Measurements from ENCODE around the gene IKZF5. TPM values are rescaled to one million over a fixed set of nuclear protein-coding genes. Genes with fewer than 3 reads are reported as not detected.

IKZF5 gene
- total and polyA plus RNA-seq, 2 experiments from 2014 or later: 4.2 to 10.1 TPM

DNA sequence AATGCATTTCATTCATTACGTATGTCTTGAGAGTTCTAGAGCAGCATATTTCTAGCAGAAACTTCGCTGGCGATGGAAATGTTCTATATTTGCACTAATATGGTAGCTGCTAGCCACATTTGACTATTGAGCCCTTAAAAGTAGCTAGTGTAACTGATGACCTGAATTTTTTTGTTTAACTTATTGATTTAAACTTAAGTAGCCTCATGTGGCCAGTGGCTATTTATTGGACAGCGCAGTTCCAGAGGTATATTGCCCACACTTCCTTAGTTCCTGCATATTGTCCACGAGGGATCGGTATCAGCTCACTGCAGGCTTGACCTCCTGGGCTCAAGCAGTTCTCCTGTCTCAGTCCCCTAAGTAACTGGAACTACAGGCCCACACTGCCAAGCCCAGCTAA is 24.7 kb downstream of the IKZF5 start:
- Histone ChIP-seq H3K4me1 (ENCODE audit: insufficient read depth) (0 out of 2 replicates have a peak, but pooled peaks cover 5% of the 10 kb centered on the region), H3K36me3 (ENCODE audit: low read depth) (no peaks in the 10 kb centered on the region; the same call in 1 of the 2 replicates), H3K79me2 (ENCODE audit: insufficient read depth) (no peaks in the 10 kb centered on the region), H3K27me3 (replicated peaks; ENCODE audit: insufficient read depth) (no peaks in the 10 kb centered on the region), H3K9ac (no peak overlapping the region), H2AFZ (no peak overlapping the region), H3K4me2 (ENCODE audit: unreplicated experiment) (no peak overlapping the region), H3K9me2 (ENCODE audit: insufficient read depth) (no peaks in the 10 kb centered on the region), H3K9me3 (ENCODE audit: low read depth) (no peaks in the 10 kb centered on the region), H3K4me3 (no peak overlapping the region), H3F3A (ENCODE audit: insufficient read depth) (peaks cover 7% of the 10 kb centered on the region; the same call in 1 of the 2 replicates), H4K20me1 (ENCODE audit: insufficient read depth) (no peaks in the 10 kb centered on the region), H3K27ac (no peak overlapping the region)
- in situ Hi-C loops (cut with MboI): loop anchor here (25.0 kb wide), 1 partner anchor 697 kb away; no protein-coding TSS in a partner anchor
- TF ChIP-seq EZH2 (IDR thresholded peaks at IDR 0.05; ENCODE audit: insufficient read depth, poor library complexity, severe bottlenecking): no peak
- no peak for TF ChIP-seq EZH2phosphoT487 (IDR thresholded peaks at IDR 0.05; ENCODE audit: insufficient read depth, low read depth)
- no peak for DNase-seq
- 87 to 93% methylated on average over 6 of the region's 6 CpGs for WGBS, 2 experiments (ENCODE audit: low coverage in 1 of 2, low lambda C conversion rate in 2 of 2, missing lambda C conversion rate in 2 of 2)

DNA sequence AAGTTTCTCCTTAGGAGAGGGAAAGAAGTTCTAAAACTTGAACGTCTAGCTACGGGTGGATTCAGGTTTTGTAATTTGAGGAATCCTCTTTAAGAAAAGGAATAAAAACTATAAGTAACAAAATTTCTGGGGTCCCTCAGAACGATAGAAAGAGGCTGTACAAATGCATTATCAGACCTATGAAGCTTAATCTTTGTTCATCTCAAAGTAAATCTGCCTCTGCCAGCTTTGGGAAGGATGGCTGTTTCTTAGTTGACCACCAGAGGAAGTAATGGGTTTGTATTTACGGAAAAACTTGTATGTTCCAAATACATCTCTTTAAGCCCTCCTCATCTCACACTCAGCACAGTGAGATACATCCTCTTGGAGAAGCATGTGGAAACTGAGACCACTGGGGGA is 27.5 kb downstream of the IKZF5 start:
- no peaks in the 10 kb centered on the region for H3K9me2 ChIP-seq (ENCODE audit: insufficient read depth)
- no peak for TF ChIP-seq EZH2 (IDR thresholded peaks at IDR 0.05; ENCODE audit: insufficient read depth, poor library complexity, severe bottlenecking)
- no peak for TF ChIP-seq EZH2phosphoT487 (IDR thresholded peaks at IDR 0.05; ENCODE audit: insufficient read depth, low read depth)
- H3K27me3 ChIP-seq (replicated peaks; ENCODE audit: insufficient read depth): no peaks in the 10 kb centered on the region
- DNase-seq: peak; percentile 79
- no peaks in the 10 kb centered on the region for H3K79me2 ChIP-seq (ENCODE audit: insufficient read depth)
- H2AFZ ChIP-seq: peak overlapping the region; percentile 97
- peaks cover 7% of the 10 kb centered on the region; the same call in 1 of the 2 replicates for H3F3A ChIP-seq (ENCODE audit: insufficient read depth)
- H3K9ac ChIP-seq: peak overlapping the region; percentile 93
- WGBS, 2 experiments (ENCODE audit: low coverage in 1 of 2, low lambda C conversion rate in 2 of 2, missing lambda C conversion rate in 2 of 2): 1 to 3% methylated on average over 4 of the region's 4 CpGs
- H3K4me3 ChIP-seq: peak overlapping the region; percentile 97
- H4K20me1 ChIP-seq (ENCODE audit: insufficient read depth): no peaks in the 10 kb centered on the region
- 0 out of 2 replicates have a peak, but pooled peaks cover 5% of the 10 kb centered on the region for H3K4me1 ChIP-seq (ENCODE audit: insufficient read depth)
- no peaks in the 10 kb centered on the region for H3K36me3 ChIP-seq (ENCODE audit: low read depth)
- H3K9me3 ChIP-seq (ENCODE audit: low read depth): no peaks in the 10 kb centered on the region
- peak overlapping the region; percentile 100 for H3K4me2 ChIP-seq (ENCODE audit: unreplicated experiment)
- in situ Hi-C loops (cut with MboI): loop anchor here (25.0 kb wide), 1 partner anchor 694 kb away; no protein-coding TSS in a partner anchor
- H3K27ac ChIP-seq: peak overlapping the region; percentile 54

DNA sequence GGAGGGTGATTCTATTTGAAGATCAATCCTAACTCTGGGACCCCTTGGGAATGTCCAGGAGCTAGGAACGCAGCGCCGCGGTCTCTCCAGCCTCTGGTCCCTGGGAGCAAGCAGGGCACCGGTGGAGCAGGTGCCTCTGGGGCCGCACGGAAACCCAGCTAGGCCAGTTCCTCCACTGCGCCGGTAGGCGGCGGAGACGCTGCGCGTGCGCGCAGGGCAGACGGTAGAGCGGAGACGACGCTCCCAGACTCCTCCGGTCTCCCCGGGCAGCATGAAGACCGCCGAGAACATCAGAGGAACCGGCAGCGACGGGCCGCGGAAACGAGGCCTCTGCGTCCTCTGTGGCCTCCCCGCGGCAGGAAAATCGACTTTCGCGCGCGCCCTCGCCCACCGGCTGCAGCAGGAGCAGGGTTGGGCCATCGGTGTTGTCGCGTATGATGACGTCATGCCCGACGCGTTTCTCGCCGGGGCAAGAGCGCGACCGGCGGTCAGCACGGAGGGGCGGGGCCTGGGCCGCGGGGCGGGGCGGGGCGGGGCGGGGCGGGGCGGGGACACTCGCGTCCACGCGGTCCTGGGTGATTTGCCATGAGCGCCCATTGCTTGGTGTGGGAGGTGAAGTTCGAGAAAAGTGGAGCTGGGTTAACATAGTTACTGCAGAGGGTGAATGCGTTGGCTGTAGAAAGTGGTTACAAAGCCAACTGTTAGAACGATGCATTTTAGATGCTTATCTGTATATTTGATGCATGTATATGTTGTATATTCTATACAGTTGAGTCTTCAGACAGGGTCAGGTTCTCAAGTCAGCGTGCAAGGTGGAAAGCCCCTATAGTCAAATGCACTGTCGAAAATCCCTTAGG is 28.2 kb downstream of the IKZF5 start, which contains the start of gene PSTK:
Gene PSTK (plus strand): TSS at position 193 of the 857 bp plus-strand sequence. CDS start 79 bp downstream, at position 272.
- no peak for TF ChIP-seq EZH2 (IDR thresholded peaks at IDR 0.05; ENCODE audit: insufficient read depth, poor library complexity, severe bottlenecking)
- TF ChIP-seq EZH2phosphoT487 (IDR thresholded peaks at IDR 0.05; ENCODE audit: insufficient read depth, low read depth): no peak
- peak; percentile 96 for DNase-seq
- peak within 1 kb of the TSS; percentile 97 for H3K4me3 ChIP-seq
- no peaks in the 10 kb centered on the region for H3K9me3 ChIP-seq (ENCODE audit: low read depth)
- no peaks in the 10 kb centered on the region for H3K9me2 ChIP-seq (ENCODE audit: insufficient read depth)
- H2AFZ ChIP-seq: peak within 1 kb of the TSS; percentile 97
- H3K9ac ChIP-seq: peak within 1 kb of the TSS; percentile 93
- H3K27ac ChIP-seq: peak within 1 kb of the TSS; percentile 89
- 0 out of 2 replicates have a peak, but pooled peaks cover 5% of the 10 kb centered on the region for H3K4me1 ChIP-seq (ENCODE audit: insufficient read depth)
- no peaks in the 10 kb centered on the region for H3K36me3 ChIP-seq (ENCODE audit: low read depth)
- in situ Hi-C loops (cut with MboI): loop anchor here (25.0 kb wide), 1 partner anchor 693 kb away; no protein-coding TSS in a partner anchor
- H3F3A ChIP-seq (ENCODE audit: insufficient read depth): peaks cover 7% of the 10 kb centered on the region; the same call in 1 of the 2 replicates
- H4K20me1 ChIP-seq (ENCODE audit: insufficient read depth): no peaks in the 10 kb centered on the region
- WGBS, 2 experiments (ENCODE audit: low coverage in 1 of 2, low lambda C conversion rate in 2 of 2, missing lambda C conversion rate in 2 of 2): 1 to 2% methylated on average over 67 to 71 of the region's 73 CpGs
- H3K79me2 ChIP-seq (ENCODE audit: insufficient read depth): no peaks in the 10 kb centered on the region
- no peaks in the 10 kb centered on the region for H3K27me3 ChIP-seq (replicated peaks; ENCODE audit: insufficient read depth)
- H3K4me2 ChIP-seq (ENCODE audit: unreplicated experiment): peak within 1 kb of the TSS; percentile 100

DNA sequence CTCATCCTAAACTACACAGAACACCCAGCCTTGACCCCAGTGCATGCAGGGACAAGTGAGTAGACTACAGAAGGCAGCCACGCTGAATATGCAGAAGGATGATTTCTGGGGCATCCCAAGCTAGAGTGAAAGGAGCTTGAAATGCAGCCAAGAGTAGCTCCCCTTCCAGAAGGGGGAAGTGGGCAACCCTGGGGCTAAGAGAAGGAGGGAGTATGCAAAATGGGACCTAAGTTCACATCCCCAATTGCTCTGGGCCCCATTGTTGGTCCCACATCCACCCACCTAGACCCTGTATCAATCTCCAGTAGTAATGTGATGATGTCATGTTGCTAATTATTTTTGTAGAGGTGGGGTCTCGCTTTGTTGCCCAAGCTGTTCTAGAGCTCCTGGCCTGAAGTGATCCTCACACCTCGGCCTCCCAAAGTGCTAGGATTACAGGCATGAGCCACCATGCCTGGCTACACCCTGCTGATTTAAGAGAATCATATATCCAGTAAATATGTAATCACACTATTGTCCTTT is 34.0 kb downstream of the IKZF5 start:
- H3K9ac ChIP-seq: no peak overlapping the region
- no peaks in the 10 kb centered on the region for H3K27me3 ChIP-seq (replicated peaks; ENCODE audit: insufficient read depth)
- no peaks in the 10 kb centered on the region for H3K9me3 ChIP-seq (ENCODE audit: low read depth)
- 56 to 71% methylated on average over 3 of the region's 3 CpGs for WGBS, 2 experiments (ENCODE audit: low coverage in 1 of 2, low lambda C conversion rate in 2 of 2, missing lambda C conversion rate in 2 of 2)
- H3K9me2 ChIP-seq (ENCODE audit: insufficient read depth): no peaks in the 10 kb centered on the region
- no peaks in the 10 kb centered on the region for H3K79me2 ChIP-seq (ENCODE audit: insufficient read depth)
- H3K4me1 ChIP-seq (ENCODE audit: insufficient read depth): no peaks in the 10 kb centered on the region
- in situ Hi-C loops (cut with MboI): loop anchor here (25.0 kb wide), 1 partner anchor 687 kb away; no protein-coding TSS in a partner anchor
- no peaks in the 10 kb centered on the region for H3K36me3 ChIP-seq (ENCODE audit: low read depth)
- TF ChIP-seq EZH2 (IDR thresholded peaks at IDR 0.05; ENCODE audit: insufficient read depth, poor library complexity, severe bottlenecking): no peak
- TF ChIP-seq EZH2phosphoT487 (IDR thresholded peaks at IDR 0.05; ENCODE audit: insufficient read depth, low read depth): no peak
- no peak overlapping the region for H3K27ac ChIP-seq
- no peak overlapping the region for H3K4me3 ChIP-seq
- H3F3A ChIP-seq (ENCODE audit: insufficient read depth): no peaks in the 10 kb centered on the region
- no peak overlapping the region for H2AFZ ChIP-seq
- H4K20me1 ChIP-seq (ENCODE audit: insufficient read depth): no peaks in the 10 kb centered on the region
- H3K4me2 ChIP-seq (ENCODE audit: unreplicated experiment): no peak overlapping the region
- no peak for DNase-seq
